Suprapubic skin (tissue), 4 donors: ENCODE results near the gene TPRG1. TPM values are rescaled to one million over a fixed set of nuclear protein-coding genes. Genes with fewer than 3 reads are reported as not detected.

Source experiments
- DNase-seq, 2 donors: peaks; one replicate each; pipeline ENCODE4 v3.0.0-alpha.2; 2019; ENCODE audit warnings: low spot score in 2 of 2
- H3K27ac ChIP-seq: fragments of 200-600 bp; sonication (generic); one replicate; pipeline ENCODE4 v1.5.1; 2019
- H3K27me3 ChIP-seq: fragments of 200-600 bp; sonication (generic); one replicate; pipeline ENCODE4 v1.5.1; 2019
- H3K36me3 ChIP-seq: fragments of 200-600 bp; sonication (generic); one replicate; pipeline ENCODE4 v1.5.1; 2019
- H3K4me1 ChIP-seq: fragments of 200-600 bp; sonication (generic); one replicate; pipeline ENCODE4 v1.5.1; 2019
- H3K4me3 ChIP-seq: fragments of 200-600 bp; sonication (generic); one replicate; pipeline ENCODE4 v1.5.1; 2019; ENCODE audit warnings: mild to moderate bottlenecking
- H3K9me3 ChIP-seq: fragments of 200-600 bp; sonication (generic); one replicate; pipeline ENCODE4 v1.5.1; 2019
- EP300 ChIP-seq: sonication (generic); formaldehyde crosslinking; IDR thresholded peaks from one replicate; pipeline ENCODE4 v1.6.1; 2017; ENCODE audit warnings: antibody characterized with exemption
- POLR2A ChIP-seq, 2 donors: fragments of 450-650 bp; IDR thresholded peaks; one replicate each; pipeline ENCODE4 v1.6.1; 2017; ENCODE audit warnings: antibody characterized with exemption in 2 of 2, mild to moderate bottlenecking in 2 of 2, moderate library complexity in 2 of 2
- POLR2AphosphoS5 ChIP-seq, 3 donors: sonication (generic); formaldehyde crosslinking; IDR thresholded peaks; one replicate each; pipeline ENCODE4 v1.6.1; 2017; ENCODE audit warnings: antibody characterized with exemption in 3 of 3
- WGBS: methylation state at CpG from one replicate; pipeline ENCODE4 v1.1.5; 2018; 5-methylcytosine and 5-hydroxymethylcytosine counted together
- total RNA-seq, 4 donors: library from RNA; depleted of rRNA; stranded (reverse); fragments of >200 nt; gene quantifications; one replicate each; pipeline ENCODE4 v1.1.0, GENCODE V29; 2016
- TF ChIP-seq, protein P1 (sequence below), 2 donors: fragments of 200-600 bp in 1 of 2; fragments of 450-650 bp in 1 of 2; sonication (generic) in 1 of 2; IDR thresholded peaks; one replicate each; pipeline ENCODE4 v1.5.1; 2016 to 2019; ENCODE audit warnings: antibody characterized with exemption in 2 of 2, mild to moderate bottlenecking in 1 of 2, moderate library complexity in 1 of 2

TPRG1 gene
- total RNA-seq, 4 donors from 2014 or later, result 19.9 to 30.9 (median 28.4) TPM

DNA sequence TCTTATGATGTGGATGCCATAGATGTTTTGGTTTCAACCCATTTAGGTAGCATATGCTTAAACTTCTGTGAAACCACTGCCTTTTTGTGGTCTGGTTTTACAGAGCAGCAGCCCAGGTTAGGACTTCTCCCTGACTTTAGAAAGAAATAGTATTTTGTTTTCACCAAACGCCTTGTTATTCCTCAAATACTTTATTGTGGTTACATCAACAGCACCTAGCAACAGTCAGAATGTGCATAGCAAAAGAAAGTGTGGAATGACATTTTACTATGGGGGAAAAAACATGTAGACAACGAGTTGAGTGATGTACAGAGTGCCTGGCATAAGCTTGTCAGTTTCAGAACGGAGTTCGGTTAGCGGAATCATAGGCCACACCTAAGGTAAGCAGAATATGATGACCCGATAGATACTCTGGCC is 159.2 kb downstream of the TPRG1 start:
- Histone ChIP-seq H3K36me3 (no peaks in the 10 kb centered on the region), H3K27me3 (no peaks in the 10 kb centered on the region), H3K27ac (no peak overlapping the region), H3K9me3 (no peaks in the 10 kb centered on the region), H3K4me3 (no peak overlapping the region), H3K4me1 (no peaks in the 10 kb centered on the region)
- TF ChIP-seq POLR2AphosphoS5 (IDR thresholded peaks at IDR 0.05), result no peak
- TF ChIP-seq, protein P1, sequence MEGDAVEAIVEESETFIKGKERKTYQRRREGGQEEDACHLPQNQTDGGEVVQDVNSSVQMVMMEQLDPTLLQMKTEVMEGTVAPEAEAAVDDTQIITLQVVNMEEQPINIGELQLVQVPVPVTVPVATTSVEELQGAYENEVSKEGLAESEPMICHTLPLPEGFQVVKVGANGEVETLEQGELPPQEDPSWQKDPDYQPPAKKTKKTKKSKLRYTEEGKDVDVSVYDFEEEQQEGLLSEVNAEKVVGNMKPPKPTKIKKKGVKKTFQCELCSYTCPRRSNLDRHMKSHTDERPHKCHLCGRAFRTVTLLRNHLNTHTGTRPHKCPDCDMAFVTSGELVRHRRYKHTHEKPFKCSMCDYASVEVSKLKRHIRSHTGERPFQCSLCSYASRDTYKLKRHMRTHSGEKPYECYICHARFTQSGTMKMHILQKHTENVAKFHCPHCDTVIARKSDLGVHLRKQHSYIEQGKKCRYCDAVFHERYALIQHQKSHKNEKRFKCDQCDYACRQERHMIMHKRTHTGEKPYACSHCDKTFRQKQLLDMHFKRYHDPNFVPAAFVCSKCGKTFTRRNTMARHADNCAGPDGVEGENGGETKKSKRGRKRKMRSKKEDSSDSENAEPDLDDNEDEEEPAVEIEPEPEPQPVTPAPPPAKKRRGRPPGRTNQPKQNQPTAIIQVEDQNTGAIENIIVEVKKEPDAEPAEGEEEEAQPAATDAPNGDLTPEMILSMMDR (IDR thresholded peaks at IDR 0.05), result no peak
- no peak for TF ChIP-seq POLR2A (IDR thresholded peaks at IDR 0.05)
- no peak for TF ChIP-seq EP300
- 53% methylated on average over 6 of the region's 6 CpGs for WGBS
- DNase-seq, result no peak

DNA sequence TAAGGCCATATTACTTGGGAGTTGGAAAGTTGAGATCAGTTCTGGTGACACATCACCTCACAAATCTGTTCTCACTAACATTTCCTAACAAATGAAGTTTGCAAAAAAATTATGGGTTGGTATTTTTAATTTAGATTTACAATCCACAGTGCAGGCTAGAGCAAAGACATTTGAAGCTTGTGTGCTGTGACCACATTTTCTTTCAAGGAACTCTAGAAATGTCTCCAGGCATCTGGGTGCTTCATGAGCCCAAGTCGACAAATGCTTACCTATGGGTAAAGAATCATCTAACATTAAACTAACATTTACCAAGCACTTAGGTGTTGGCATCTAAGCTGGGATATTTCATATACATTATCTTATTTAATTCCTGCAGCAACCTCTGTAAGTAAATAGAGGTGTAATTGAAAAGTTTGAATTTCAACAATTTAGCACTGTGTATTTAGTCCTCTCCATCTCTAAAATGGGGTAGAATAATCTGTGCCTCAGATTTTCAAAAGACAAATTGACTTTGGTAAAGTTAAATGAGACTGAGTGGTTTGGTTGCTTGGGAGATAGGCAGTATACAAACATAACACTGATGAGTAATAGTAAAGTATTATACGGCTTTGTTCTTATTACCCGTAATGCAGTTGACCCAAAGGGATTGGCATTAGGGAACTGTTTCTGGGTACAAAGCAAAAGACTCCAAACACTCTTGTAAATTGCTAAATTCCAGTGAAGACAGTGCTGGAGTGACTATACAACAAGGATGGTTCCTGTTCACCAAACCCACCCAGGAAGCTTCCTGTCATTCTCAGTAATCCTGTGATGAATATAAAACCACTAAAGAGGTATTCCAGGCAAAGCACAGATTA is 162.5 kb downstream of the TPRG1 start:
- Histone ChIP-seq H3K9me3 (no peaks in the 10 kb centered on the region), H3K36me3 (no peaks in the 10 kb centered on the region), H3K4me1 (no peaks in the 10 kb centered on the region), H3K27ac (no peak overlapping the region), H3K4me3 (no peak overlapping the region), H3K27me3 (no peaks in the 10 kb centered on the region)
- no peak for DNase-seq
- TF ChIP-seq POLR2AphosphoS5 (IDR thresholded peaks at IDR 0.05) (no peak), EP300 (no peak), POLR2A (IDR thresholded peaks at IDR 0.05) (no peak)
- TF ChIP-seq, protein P1 (IDR thresholded peaks at IDR 0.05), result no peak
- WGBS, result 54% methylated on average over 3 of the region's 3 CpGs

DNA sequence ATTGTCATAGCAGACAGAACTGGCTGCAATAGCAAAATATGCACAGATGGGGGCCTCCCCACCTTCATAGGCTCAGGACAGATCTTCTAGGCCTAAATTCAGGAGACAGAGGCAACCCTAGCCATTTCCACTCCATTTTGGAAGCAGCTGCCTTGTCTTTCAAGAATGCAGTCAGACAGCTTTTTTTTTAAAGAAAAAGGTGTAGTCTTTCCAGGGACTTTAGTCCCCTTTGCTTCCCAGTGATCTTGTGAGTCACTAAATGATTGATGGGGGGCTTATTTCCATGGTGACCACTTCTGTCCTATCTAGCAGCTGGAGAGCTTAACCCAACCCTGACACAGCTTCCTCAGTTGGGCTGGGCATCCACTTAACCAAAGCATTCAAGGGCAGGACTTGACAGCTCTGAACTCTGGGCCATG is 165.9 kb downstream of the TPRG1 start:
- Histone ChIP-seq H3K4me3 (no peak overlapping the region), H3K27ac (no peak overlapping the region), H3K27me3 (no peaks in the 10 kb centered on the region), H3K36me3 (no peaks in the 10 kb centered on the region), H3K9me3 (no peaks in the 10 kb centered on the region), H3K4me1 (no peaks in the 10 kb centered on the region)
- DNase-seq, result no peak
- no peak for TF ChIP-seq POLR2AphosphoS5 (IDR thresholded peaks at IDR 0.05)

GRCh38 chr3:189338366-189338765 is 166.6 kb downstream of the TPRG1 start:
- 56% methylated on average over 4 of the region's 4 CpGs for WGBS
- no peaks in the 10 kb centered on the region for H3K4me1 ChIP-seq
- H3K27ac ChIP-seq, result no peak overlapping the region
- H3K36me3 ChIP-seq, result no peaks in the 10 kb centered on the region
- no peaks in the 10 kb centered on the region for H3K9me3 ChIP-seq
- DNase-seq, result no peak
- no peaks in the 10 kb centered on the region for H3K27me3 ChIP-seq
- no peak for TF ChIP-seq POLR2AphosphoS5 (IDR thresholded peaks at IDR 0.05)
- TF ChIP-seq EP300, result no peak
- TF ChIP-seq, protein P1 (IDR thresholded peaks at IDR 0.05), result no peak
- TF ChIP-seq POLR2A (IDR thresholded peaks at IDR 0.05), result no peak
- no peak overlapping the region for H3K4me3 ChIP-seq

- no peak for DNase-seq
- Histone ChIP-seq H3K9me3 (no peaks in the 10 kb centered on the region), H3K4me1 (no peaks in the 10 kb centered on the region), H3K4me3 (no peak overlapping the region), H3K36me3 (no peaks in the 10 kb centered on the region), H3K27me3 (no peaks in the 10 kb centered on the region), H3K27ac (no peak overlapping the region)
- no peak for TF ChIP-seq POLR2A (IDR thresholded peaks at IDR 0.05)
- WGBS, result 94% methylated on average over 5 of the region's 5 CpGs
Observed at GRCh38 chr3:189339996-189340395, 168.2 kb downstream of the TPRG1 start.

DNA sequence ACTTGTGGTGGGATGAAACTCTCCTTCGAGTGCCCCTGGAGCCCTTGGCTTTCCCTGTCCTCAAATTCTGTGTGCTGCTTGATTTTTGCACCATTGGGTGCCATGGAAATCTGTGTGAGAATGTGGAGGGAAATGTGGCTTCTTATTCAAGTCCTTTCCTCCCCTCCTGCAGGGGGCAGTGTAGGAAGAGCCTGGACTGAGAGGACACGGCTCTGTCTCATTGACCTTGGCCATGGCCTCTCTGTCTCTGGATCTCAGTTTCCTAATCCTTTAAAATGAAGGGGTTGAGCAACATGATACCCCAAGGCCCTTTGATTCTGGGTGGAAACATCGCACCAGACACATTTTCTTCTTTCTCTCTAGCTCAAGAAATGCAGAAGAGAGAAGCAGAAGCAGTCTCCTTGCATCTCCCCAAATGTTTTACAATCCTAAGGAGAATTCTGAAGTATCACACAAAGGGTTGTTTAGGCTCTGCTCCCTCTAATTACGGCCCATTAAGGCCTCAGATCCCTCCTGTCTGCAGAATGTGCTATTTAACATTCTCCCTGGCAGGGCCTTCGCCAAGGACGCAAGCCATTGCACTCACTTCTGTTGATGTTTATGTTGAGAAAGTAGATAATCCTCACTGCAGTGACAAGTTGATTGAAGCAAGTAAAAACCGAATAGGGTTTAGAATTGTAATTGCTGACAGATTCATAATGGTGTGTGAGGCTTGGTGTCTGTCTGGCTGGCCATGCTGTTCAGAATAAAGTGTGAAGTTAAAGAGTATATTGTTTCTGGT is 169.1 kb downstream of the TPRG1 start:
- no peak for TF ChIP-seq EP300
- TF ChIP-seq, protein P1 (IDR thresholded peaks at IDR 0.05), result peak in 1 of 2 donors; percentile 19
- no peak overlapping the region for H3K4me3 ChIP-seq
- no peaks in the 10 kb centered on the region for H3K27me3 ChIP-seq
- DNase-seq, result no peak
- H3K9me3 ChIP-seq, result no peaks in the 10 kb centered on the region
- H3K4me1 ChIP-seq, result no peaks in the 10 kb centered on the region
- WGBS, result 82% methylated on average over 7 of the region's 7 CpGs
- H3K27ac ChIP-seq, result no peak overlapping the region
- no peaks in the 10 kb centered on the region for H3K36me3 ChIP-seq
